HEK293 (cell line): ENCODE data around the gene UTP3.

ENCODE experiments used
- BCL11B ChIP-seq: fragments of 450-650 bp; formaldehyde crosslinking; IDR thresholded peaks from 2 replicates; pipeline ENCODE4 v1.5.1; 2016; ENCODE audit warnings: low read depth, missing biosample characterization, missing genetic modification characterization
- FEZF1 ChIP-seq: fragments of 450-650 bp; formaldehyde crosslinking; IDR thresholded peaks from 2 replicates; pipeline ENCODE4 v1.5.1; 2016; ENCODE audit warnings: missing biosample characterization, missing genetic modification characterization
- MEIS1 ChIP-seq: sonication (generic); formaldehyde crosslinking; IDR thresholded peaks from 2 replicates; pipeline ENCODE4 v1.8.1; 2022; ENCODE audit warnings: missing genetic modification reagents, mild to moderate bottlenecking, borderline replicate concordance
- TCF7L2 ChIP-seq: IDR thresholded peaks from 2 replicates; pipeline ENCODE4 v1.6.1; 2011; ENCODE audit warnings: low read depth, mild to moderate bottlenecking, inconsistent platforms, low read length, moderate library complexity, borderline replicate concordance
- ZBTB21 ChIP-seq: fragments of 450-650 bp; formaldehyde crosslinking; IDR thresholded peaks from 2 replicates; pipeline ENCODE4 v1.5.1; 2017; ENCODE audit warnings: missing biosample characterization, missing genetic modification characterization
- ZBTB8A ChIP-seq: fragments of 450-650 bp; formaldehyde crosslinking; IDR thresholded peaks from 2 replicates; pipeline ENCODE4 v1.5.1; 2016; ENCODE audit warnings: missing biosample characterization, missing genetic modification characterization
- ZNF23 ChIP-seq: fragments of 450-650 bp; formaldehyde crosslinking; IDR thresholded peaks from 2 replicates; pipeline ENCODE4 v1.5.1; 2016; ENCODE audit warnings: missing biosample characterization, missing genetic modification characterization, borderline replicate concordance
- ZNF350 ChIP-seq: fragments of 450-650 bp; formaldehyde crosslinking; IDR thresholded peaks from 2 replicates; pipeline ENCODE4 v1.5.0; 2017; ENCODE audit warnings: missing biosample characterization, mild to moderate bottlenecking, missing genetic modification characterization
- ZNF416 ChIP-seq: fragments of 450-650 bp; formaldehyde crosslinking; IDR thresholded peaks from 2 replicates; pipeline ENCODE4 v1.5.1; 2016; ENCODE audit warnings: missing biosample characterization, missing genetic modification characterization
- ZNF548 ChIP-seq: fragments of 450-650 bp; formaldehyde crosslinking; IDR thresholded peaks from 2 replicates; pipeline ENCODE4 v1.5.1; 2016; ENCODE audit warnings: missing biosample characterization, missing genetic modification characterization
- ZNF626 ChIP-seq: fragments of 450-650 bp; sonication (Bioruptor Pico); formaldehyde crosslinking; IDR thresholded peaks from 2 replicates; pipeline ENCODE4 v1.5.1; 2018; ENCODE audit warnings: missing biosample characterization, missing genetic modification characterization, inconsistent platforms
- TF ChIP-seq, protein P1 (sequence below): fragments of 450-650 bp; formaldehyde crosslinking; IDR thresholded peaks from 2 replicates; pipeline ENCODE4 v1.5.1; 2016; ENCODE audit warnings: missing biosample characterization, missing genetic modification characterization
- TF ChIP-seq, protein P2 (sequence below): fragments of 450-650 bp; formaldehyde crosslinking; IDR thresholded peaks from 2 replicates; pipeline ENCODE4 v1.5.1; 2016; ENCODE audit warnings: missing biosample characterization, missing genetic modification characterization

DNA sequence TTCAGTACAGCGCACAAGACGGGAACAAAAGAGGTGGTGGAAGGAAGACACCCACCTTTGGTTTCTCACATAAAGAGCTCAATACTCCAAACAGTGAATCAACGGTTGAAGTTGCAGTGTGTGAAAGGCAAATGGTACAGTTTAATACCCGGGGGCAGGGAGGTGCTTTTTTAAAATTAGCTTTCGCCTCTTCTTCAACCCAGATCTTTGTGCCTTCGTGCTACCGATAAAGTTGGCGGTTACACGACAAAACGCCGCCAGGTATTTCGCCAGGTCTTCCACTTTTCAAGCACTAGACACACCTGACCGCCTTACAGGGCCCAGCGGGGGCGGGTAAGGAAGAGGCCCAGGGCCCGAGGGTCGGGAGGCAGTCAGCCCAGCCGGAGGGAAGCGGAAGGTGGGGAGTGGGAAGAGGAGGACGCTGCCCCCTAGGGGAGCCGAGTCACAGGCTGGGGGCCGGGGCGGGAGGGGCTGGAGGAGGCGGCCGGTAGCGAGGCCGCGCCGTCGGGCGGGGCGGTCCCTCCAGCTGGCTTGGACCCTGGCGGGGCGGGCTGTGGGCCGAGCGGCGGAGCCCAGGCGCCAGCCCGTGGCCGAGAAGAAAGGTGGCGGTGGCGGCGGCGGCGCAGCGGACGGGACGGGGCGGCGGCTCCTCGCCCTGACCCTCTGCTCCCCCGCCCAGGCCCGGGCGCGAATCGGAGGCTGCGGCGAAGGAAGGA, 16.0 kb downstream of the UTP3 start:
- TF ChIP-seq ZBTB21 (tag by site-specific recombination) (no peak), ZNF548 (tag by site-specific recombination) (no peak), ZNF23 (tag by site-specific recombination) (no peak), FEZF1 (tag by site-specific recombination) (no peak), ZNF626 (tag by site-specific recombination) (no peak), MEIS1 (CRISPR knock-in tag) (no peak), TCF7L2 (no peak), ZNF416 (no peak), ZBTB8A (tag by site-specific recombination) (peak; percentile 69), ZNF350 (no peak), BCL11B (tag by site-specific recombination) (no peak)
- TF ChIP-seq, protein P1, sequence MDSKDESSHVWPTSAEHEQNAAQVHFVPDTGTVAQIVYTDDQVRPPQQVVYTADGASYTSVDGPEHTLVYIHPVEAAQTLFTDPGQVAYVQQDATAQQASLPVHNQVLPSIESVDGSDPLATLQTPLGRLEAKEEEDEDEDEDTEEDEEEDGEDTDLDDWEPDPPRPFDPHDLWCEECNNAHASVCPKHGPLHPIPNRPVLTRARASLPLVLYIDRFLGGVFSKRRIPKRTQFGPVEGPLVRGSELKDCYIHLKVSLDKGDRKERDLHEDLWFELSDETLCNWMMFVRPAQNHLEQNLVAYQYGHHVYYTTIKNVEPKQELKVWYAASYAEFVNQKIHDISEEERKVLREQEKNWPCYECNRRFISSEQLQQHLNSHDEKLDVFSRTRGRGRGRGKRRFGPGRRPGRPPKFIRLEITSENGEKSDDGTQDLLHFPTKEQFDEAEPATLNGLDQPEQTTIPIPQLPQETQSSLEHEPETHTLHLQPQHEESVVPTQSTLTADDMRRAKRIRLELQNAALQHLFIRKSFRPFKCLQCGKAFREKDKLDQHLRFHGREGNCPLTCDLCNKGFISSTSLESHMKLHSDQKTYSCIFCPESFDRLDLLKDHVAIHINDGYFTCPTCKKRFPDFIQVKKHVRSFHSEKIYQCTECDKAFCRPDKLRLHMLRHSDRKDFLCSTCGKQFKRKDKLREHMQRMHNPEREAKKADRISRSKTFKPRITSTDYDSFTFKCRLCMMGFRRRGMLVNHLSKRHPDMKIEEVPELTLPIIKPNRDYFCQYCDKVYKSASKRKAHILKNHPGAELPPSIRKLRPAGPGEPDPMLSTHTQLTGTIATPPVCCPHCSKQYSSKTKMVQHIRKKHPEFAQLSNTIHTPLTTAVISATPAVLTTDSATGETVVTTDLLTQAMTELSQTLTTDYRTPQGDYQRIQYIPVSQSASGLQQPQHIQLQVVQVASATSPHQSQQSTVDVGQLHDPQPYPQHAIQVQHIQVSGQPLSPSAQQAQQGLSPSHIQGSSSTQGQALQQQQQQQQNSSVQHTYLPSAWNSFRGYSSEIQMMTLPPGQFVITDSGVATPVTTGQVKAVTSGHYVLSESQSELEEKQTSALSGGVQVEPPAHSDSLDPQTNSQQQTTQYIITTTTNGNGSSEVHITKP (tag by site-specific recombination) = 0 out of 2 replicates have a peak, but pooled peaks have one; percentile 55
- TF ChIP-seq, protein P2, sequence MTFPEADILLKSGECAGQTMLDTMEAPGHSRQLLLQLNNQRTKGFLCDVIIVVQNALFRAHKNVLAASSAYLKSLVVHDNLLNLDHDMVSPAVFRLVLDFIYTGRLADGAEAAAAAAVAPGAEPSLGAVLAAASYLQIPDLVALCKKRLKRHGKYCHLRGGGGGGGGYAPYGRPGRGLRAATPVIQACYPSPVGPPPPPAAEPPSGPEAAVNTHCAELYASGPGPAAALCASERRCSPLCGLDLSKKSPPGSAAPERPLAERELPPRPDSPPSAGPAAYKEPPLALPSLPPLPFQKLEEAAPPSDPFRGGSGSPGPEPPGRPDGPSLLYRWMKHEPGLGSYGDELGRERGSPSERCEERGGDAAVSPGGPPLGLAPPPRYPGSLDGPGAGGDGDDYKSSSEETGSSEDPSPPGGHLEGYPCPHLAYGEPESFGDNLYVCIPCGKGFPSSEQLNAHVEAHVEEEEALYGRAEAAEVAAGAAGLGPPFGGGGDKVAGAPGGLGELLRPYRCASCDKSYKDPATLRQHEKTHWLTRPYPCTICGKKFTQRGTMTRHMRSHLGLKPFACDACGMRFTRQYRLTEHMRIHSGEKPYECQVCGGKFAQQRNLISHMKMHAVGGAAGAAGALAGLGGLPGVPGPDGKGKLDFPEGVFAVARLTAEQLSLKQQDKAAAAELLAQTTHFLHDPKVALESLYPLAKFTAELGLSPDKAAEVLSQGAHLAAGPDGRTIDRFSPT (tag by site-specific recombination) = no peak
